K562 (cell line): Measurements from ENCODE around the gene SARS1. TPM values are rescaled to one million over a fixed set of nuclear protein-coding genes. Genes with fewer than 3 reads are reported as not detected.

Experiments used
- ATAC-seq: fragments of 200-7000 bp; cut with Tn5 transposase; 3 replicates; pipeline ENCODE4 v1.9.1; 2020; ENCODE audit warnings: moderate library complexity
- BruUV-seq: library from RNA; stranded (reverse); fragments of 400-500 nt; replicated peaks from 2 replicates; lab custom pipeline; 2021; lab: Mats Ljungman, UMichigan
- CTCF ChIA-PET: fragments of 300-600 bp; formaldehyde crosslinking; extraction: SDS; loops from one replicate; lab custom pipeline; 2021; ENCODE audit warnings: low intra/inter-chr PET ratio; lab: Yijun Ruan, JAX
- POLR2A ChIA-PET: fragments of 300-600, 350-650 bp; sonication (Branson Sonifier 250); formaldehyde crosslinking; extraction: SDS; loops from one replicate; lab custom pipeline; 2021; ENCODE audit warnings: antibody characterized with exemption, inconsistent platforms; lab: Yijun Ruan, JAX
- DNase-seq, 4 experiments: peaks; one replicate each; pipeline versions ENCODE4 v3.0.0 to v3.0.0-alpha.2; 2011 to 2018; ENCODE audit warnings: low spot score in 3 of 4, mixed read lengths in 3 of 4; ENCODE audit errors: extremely low read depth in 1 of 4
- FAIRE-seq: peaks from 2 replicates; lab custom pipeline; 2011; peaks lifted over from hg19 to GRCh38; lab: Jason Lieb, UNC
- H2AFZ ChIP-seq: 2 replicates; pipeline ENCODE4 v1.6.0; 2011; ENCODE audit warnings: low read depth, low read length, control low read depth, inconsistent platforms
- H3K27ac ChIP-seq: fragments of 200-600 bp; 3 replicates; pipeline ENCODE4 v1.8.0; 2011; ENCODE audit warnings: low read depth, mild to moderate bottlenecking, control low read depth, inconsistent platforms, low read length, moderate library complexity, mixed read lengths; ENCODE audit errors: extremely low read depth
- H3K27me3 ChIP-seq, 2 experiments: fragments of 300-600 bp in 1 of 2; 2 replicates in 1 of 2; 3 replicates in 1 of 2; pipeline versions ENCODE4 v1.6.0 to v1.8.0; 2011; ENCODE audit warnings: inconsistent platforms in 2 of 2, low read length in 2 of 2, mild to moderate bottlenecking in 1 of 2, mixed read lengths in 1 of 2, moderate library complexity in 1 of 2; ENCODE audit not compliant: control insufficient read depth in 2 of 2, insufficient read depth in 2 of 2
- H3K36me3 ChIP-seq: fragments of 300-600 bp; 3 replicates; pipeline ENCODE4 v1.8.0; 2011; ENCODE audit warnings: mild to moderate bottlenecking, low read length, inconsistent platforms; ENCODE audit not compliant: control insufficient read depth, insufficient read depth
- H3K4me1 ChIP-seq, 2 experiments: fragments of 200-600 bp in 1 of 2; replicated peaks in 1 of 2; 2 replicates in 1 of 2; 3 replicates in 1 of 2; pipeline versions ENCODE4 v1.5.1 to v1.8.0; 2011; ENCODE audit warnings: inconsistent platforms in 2 of 2, low read length in 2 of 2, mild to moderate bottlenecking in 1 of 2, mixed read lengths in 1 of 2, moderate library complexity in 1 of 2; ENCODE audit not compliant: control insufficient read depth in 2 of 2, insufficient read depth in 2 of 2
- H3K4me2 ChIP-seq: 2 replicates; pipeline ENCODE4 v1.6.1; 2011; ENCODE audit warnings: low read length, control low read depth, inconsistent platforms, mixed read lengths; ENCODE audit not compliant: insufficient read depth
- H3K4me3 ChIP-seq: fragments of 200-600 bp; sonication (generic), shearing (Covaris generic); 2 replicates; pipeline ENCODE4 v1.5.1; 2016; ENCODE audit warnings: control low read depth, inconsistent platforms
- H3K79me2 ChIP-seq: fragments of 200-600 bp; 3 replicates; pipeline ENCODE4 v1.8.0; 2011; ENCODE audit warnings: low read length, inconsistent platforms; ENCODE audit not compliant: control insufficient read depth, insufficient read depth
- H3K9ac ChIP-seq, 2 experiments: 2 replicates each; pipeline versions ENCODE4 v1.6.0 to v1.6.1; 2011; ENCODE audit warnings: low read depth in 2 of 2, low read length in 2 of 2, control low read depth in 1 of 2, inconsistent platforms in 1 of 2, mild to moderate bottlenecking in 1 of 2, mixed read lengths in 1 of 2; ENCODE audit not compliant: insufficient read depth in 1 of 2
- H3K9me1 ChIP-seq: one replicate; pipeline ENCODE4 v1.6.0; 2011; ENCODE audit warnings: inconsistent platforms, mild to moderate bottlenecking, low read length, moderate library complexity; ENCODE audit not compliant: control insufficient read depth, insufficient read depth
- H3K9me3 ChIP-seq: replicated peaks from 2 replicates; pipeline ENCODE4 v1.5.1; 2011; ENCODE audit warnings: low read depth, low read length, inconsistent platforms; ENCODE audit not compliant: control insufficient read depth, insufficient read depth
- H4K20me1 ChIP-seq: replicated peaks from 2 replicates; pipeline ENCODE4 v1.6.1; 2011; ENCODE audit warnings: low read length, inconsistent platforms, mixed read lengths; ENCODE audit not compliant: control insufficient read depth, insufficient read depth
- BRCA1 ChIP-seq, 2 experiments: fragments of 450-650 bp in 1 of 2; sonication (generic) in 1 of 2; formaldehyde crosslinking in 1 of 2; IDR thresholded peaks; 2 replicates each; pipeline versions ENCODE4 v1.5.0 to v1.6.1; 2017 to 2020; ENCODE audit warnings: mild to moderate bottlenecking in 1 of 2, missing genetic modification reagents in 1 of 2
- CCNT2 ChIP-seq: IDR thresholded peaks from 2 replicates; pipeline ENCODE4 v1.6.1; 2011; ENCODE audit warnings: borderline replicate concordance, low read depth, mild to moderate bottlenecking, moderate library complexity, mixed read lengths, low read length; ENCODE audit not compliant: insufficient read length; ENCODE audit errors: extremely low read depth
- CEBPG ChIP-seq, 3 experiments: fragments of 200-800 bp in 1 of 3; sonication (Bioruptor generic) in 1 of 3; sonication (generic) in 1 of 3; formaldehyde crosslinking in 1 of 3; IDR thresholded peaks in 2 of 3; conservative IDR thresholded peaks in 1 of 3; 2 replicates each; pipeline versions ENCODE4 v1.6.1 to v1.8.0; 2016 to 2022; ENCODE audit warnings: missing compliant biosample characterization in 2 of 3, missing genetic modification characterization in 2 of 3, mild to moderate bottlenecking in 1 of 3, missing genetic modification reagents in 1 of 3
- MAFF ChIP-seq: IDR thresholded peaks from 2 replicates; pipeline ENCODE4 v1.6.1; 2012; ENCODE audit warnings: low read length, improper control_type of control experiment
- MCM3 ChIP-seq: fragments of 450-650 bp; IDR thresholded peaks from 2 replicates; pipeline ENCODE4 v1.6.1; 2016
- MCM5 ChIP-seq: fragments of 450-650 bp; IDR thresholded peaks from 2 replicates; pipeline ENCODE4 v1.6.1; 2016; ENCODE audit warnings: low read depth
- MLLT1 ChIP-seq, 2 experiments: fragments of 450-650 bp; IDR thresholded peaks; 2 replicates each; pipeline ENCODE4 v1.6.1; 2016
- PTTG1 ChIP-seq: fragments of 450-650 bp; IDR thresholded peaks from 2 replicates; pipeline ENCODE4 v1.6.1; 2016; ENCODE audit warnings: low read depth, mild to moderate bottlenecking, missing genetic modification characterization, missing compliant biosample characterization
- SMAD3 ChIP-seq: fragments of 450-650 bp; formaldehyde crosslinking; conservative IDR thresholded peaks from 2 replicates; pipeline ENCODE4 v1.4.0; 2020; ENCODE audit warnings: mild to moderate bottlenecking
- STAT5B ChIP-seq: fragments of 250-450 bp; sonication (Bioruptor Pico); IDR thresholded peaks from 2 replicates; pipeline ENCODE4 v1.8.0; 2021; ENCODE audit warnings: mild to moderate bottlenecking, inconsistent platforms
- ZBTB2 ChIP-seq: fragments of 450-650 bp; IDR thresholded peaks from 2 replicates; pipeline ENCODE4 v1.6.1; 2016; ENCODE audit warnings: antibody characterized with exemption
- ZHX1 ChIP-seq: fragments of 150-350 bp; conservative IDR thresholded peaks from 2 replicates; pipeline ENCODE4 v1.6.1; 2014; ENCODE audit warnings: low read length
- ZNF324 ChIP-seq: fragments of 250-450 bp; sonication (Bioruptor Pico); IDR thresholded peaks from 2 replicates; pipeline ENCODE4 v1.4.0; 2020; ENCODE audit warnings: mild to moderate bottlenecking
- ZNF764 ChIP-seq: fragments of 250-450 bp; sonication (Bioruptor Pico); IDR thresholded peaks from 2 replicates; pipeline ENCODE4 v1.4.0; 2020; ENCODE audit warnings: low read depth, mild to moderate bottlenecking, moderate library complexity
- WGBS: fragments of 100-300 bp; shearing (Covaris generic); methylation state at CpG from one replicate; pipeline ENCODE4 v1.1.6; 2016; ENCODE audit warnings: low coverage, mixed read lengths; ENCODE audit not compliant: insufficient coverage; ENCODE audit errors: missing lambda C conversion rate; 5-methylcytosine and 5-hydroxymethylcytosine counted together
- in situ Hi-C: fragments of 300-500 bp; cut with MboI; formaldehyde crosslinking; loops from 4 replicates; pipeline ENCODE4 v1.15.0; 2018; ENCODE audit warnings: inconsistent platforms, mixed read lengths
- intact Hi-C: fragments of 100-400 bp; cut with micrococcal nuclease; formaldehyde crosslinking; loops from 2 replicates; pipeline ENCODE4 v1.14.2; 2022
- polyA plus RNA-seq, 8 experiments: library from polyadenylated mRNA; depleted of rRNA in 4 of 8; stranded (reverse) in 5 of 8; unstranded in 3 of 8; fragments of >200 nt; fragmentation: Nextera tagmentation in 2 of 8; fragmentation: Illumina TruSeq in 1 of 8; extraction: Ambion mirVana in 2 of 8; extraction: Trizol in 1 of 8; gene quantifications; 2 replicates each; pipeline versions ENCODE4 v1.2.1 to v1.2.3, GENCODE V29; 2011 to 2014; ENCODE audit warnings: inconsistent platforms in 1 of 8, missing spikeins in 1 of 8
- total RNA-seq, 7 experiments: library from RNA; depleted of rRNA in 6 of 7; stranded (reverse); fragments of >200 nt in 6 of 7; fragmentation: Illumina TruSeq in 2 of 7; extraction: Trizol in 2 of 7; gene quantifications; 2 replicates each; pipeline versions ENCODE4 v1.2.1 to v1.2.3, GENCODE V29; 2011 to 2021; ENCODE audit warnings: low replicate concordance in 1 of 7

Gene SARS1
- total and polyA plus RNA-seq, 9 of the 15 experiments (the other 6 are each of a cell fraction or from before 2014, with no cell fraction given): 221 to 623 (median 254) TPM

- WGBS: 83% methylated on average over 5 of the region's 5 CpGs
- H3K9me1 ChIP-seq: peaks cover 4% of the 10 kb centered on the region
- H3K4me3 ChIP-seq: no peak overlapping the region
- CTCF ChIA-PET: interaction anchor here (0.6 kb wide), 1 partner anchor 394 kb away, joined by 3 read pairs; no protein-coding TSS in a partner anchor
- BruUV-seq: no TSS peak
- intact Hi-C loops (loop anchor here (2.0 kb wide), 1 partner anchor 55 kb away; no protein-coding TSS in a partner anchor), in situ Hi-C loops (no loop called here)
- no peak overlapping the region; the same call in 2 of the 3 replicates for H3K27ac ChIP-seq
- no peaks in the 10 kb centered on the region for H3K27me3 ChIP-seq
- DNase-seq: no peak
- H3K9ac ChIP-seq: peak overlapping the region; percentile 81 to 89; a peak in 3 of 4 replicates
- H3K9me3 ChIP-seq: no peaks in the 10 kb centered on the region
- no peaks in the 10 kb centered on the region for H4K20me1 ChIP-seq
- no peak overlapping the region for H2AFZ ChIP-seq
- TF ChIP-seq ZBTB2 (no peak), MLLT1 (IDR thresholded peaks at IDR 0.05) (no peak), CCNT2 (no peak), BRCA1 (IDR thresholded peaks at IDR 0.05) (no peak), BRCA1 (CRISPR knock-in tag; IDR thresholded peaks at IDR 0.05) (no peak), ZHX1 (no peak), ZNF764 (no peak), STAT5B (CRISPR knock-in tag) (no peak), MCM5 (no peak), SMAD3 (CRISPR knock-in tag) (no peak), CEBPG (CRISPR knock-in tag; IDR thresholded peaks at IDR 0.05) (no peak), CEBPG (tag; conservative IDR thresholded peaks at IDR 0.05 in 1 of 2, IDR thresholded peaks at IDR 0.05 in 1 of 2) (no peak), PTTG1 (tag) (no peak), ZNF324 (CRISPR knock-in tag) (no peak), MAFF (no peak), MCM3 (no peak)
- no peak for FAIRE-seq
- POLR2A ChIA-PET: interaction anchor here (0.9 to 4.8 kb wide), 4 partner anchors 9 to 16 kb away, joined by 3 to 36 read pairs (median 4); no protein-coding TSS in a partner anchor
- H3K79me2 ChIP-seq: peaks cover 28% of the 10 kb centered on the region
- H3K4me1 ChIP-seq: peaks cover 33 to 64% of the 10 kb centered on the region in 2 experiments
- peak overlapping the region; percentile 83; the same call in 1 of the 2 replicates for H3K4me2 ChIP-seq
- peaks cover 14% of the 10 kb centered on the region; the same call in 2 of the 3 replicates for H3K36me3 ChIP-seq
- no peak for ATAC-seq
These were observed 42.0 kb downstream of the SARS1 start for GRCh38 chr1:109255678-109256077.
